Dendritic cell treated with granulocyte-macrophage colony-stimulating factor and Interleukin-4, amounts not matched to agents 40 ng/mL and 50 ng/mL, for 4 days (primary cell): ENCODE results near the gene FCRLA.
A peak's percentile ranks its signal among the peaks of the same experiment; 100 is the strongest.
"Not testable (repeated sequence)": the region's sequence is repeated elsewhere in the genome, so short reads cannot be mapped to it uniquely, and the experiment has no call there.

Source experiments
- H3K27ac Mint-ChIP-seq: one replicate; pipeline ENCODE4 v1.8.0; 2022; ENCODE audit warnings: mild to moderate bottlenecking, mixed read lengths
- H3K27me3 Mint-ChIP-seq: one replicate; pipeline ENCODE4 v1.8.0; 2022; ENCODE audit warnings: mild to moderate bottlenecking, mixed read lengths
- H3K36me3 Mint-ChIP-seq: one replicate; pipeline ENCODE4 v1.8.0; 2022; ENCODE audit warnings: low read depth, mixed read lengths
- H3K4me1 Mint-ChIP-seq: one replicate; pipeline ENCODE4 v1.8.0; 2022; ENCODE audit warnings: low read depth, mixed read lengths
- H3K4me3 Mint-ChIP-seq: one replicate; pipeline ENCODE4 v1.8.0; 2022; ENCODE audit warnings: mild to moderate bottlenecking, moderate library complexity, mixed read lengths
- H3K9me3 Mint-ChIP-seq: one replicate; pipeline ENCODE4 v1.8.0; 2022; ENCODE audit warnings: mixed read lengths
- intact Hi-C: fragments of 100-400 bp; cut with micrococcal nuclease; formaldehyde crosslinking; loops from one replicate; pipeline ENCODE4 v1.15.0; 2022

FCRLA gene

DNA sequence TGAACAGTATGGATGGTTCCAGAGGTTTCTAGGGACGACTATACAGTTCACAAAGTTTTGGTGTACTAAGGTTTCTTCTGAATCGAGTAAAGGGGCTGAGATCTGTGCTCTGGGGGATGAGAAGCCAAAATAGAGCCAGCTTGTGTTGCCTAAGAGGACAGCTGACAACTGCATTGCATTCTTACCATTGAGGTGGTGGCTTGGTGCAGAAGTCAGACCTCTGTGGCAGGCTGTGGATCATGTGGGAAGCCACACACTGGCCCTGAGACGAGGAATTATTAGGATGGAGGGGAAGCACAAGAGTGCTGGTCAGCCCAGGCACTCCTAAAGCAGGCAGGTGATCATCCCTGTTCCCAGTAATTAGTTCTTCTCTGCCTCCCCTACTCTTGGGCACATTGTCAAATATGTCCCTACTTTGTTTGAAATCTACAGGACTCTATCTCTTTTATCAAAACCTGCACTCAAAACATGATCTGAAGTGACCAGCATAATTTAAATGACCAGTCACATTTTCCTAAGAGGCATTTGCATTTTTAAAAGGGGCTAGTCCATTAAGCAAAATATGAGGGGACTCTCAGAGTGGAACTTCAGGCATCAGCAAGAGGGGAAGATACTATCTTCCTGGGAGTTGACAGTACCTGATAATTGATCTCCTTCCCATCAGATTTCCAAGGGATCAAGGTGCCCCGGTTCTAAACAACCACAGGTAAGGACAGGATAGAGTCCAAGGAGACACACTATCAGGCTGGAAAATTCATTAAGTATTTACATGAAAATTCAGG is 14.1 kb downstream of the FCRLA start, which contains the start of gene FCRLB:
Gene FCRLB (plus strand): TSS at position 589 of the 782 bp plus-strand sequence. CDS start 1,129 bp downstream, outside the sequence.
- no peaks in the 10 kb centered on the region for H3K9me3 Mint-ChIP-seq
- H3K36me3 Mint-ChIP-seq: no peaks in the 10 kb centered on the region
- no peak within 1 kb of the TSS for H3K4me3 Mint-ChIP-seq
- H3K27me3 Mint-ChIP-seq: peaks cover 26% of the 10 kb centered on the region
- intact Hi-C loops: no loop called here
- H3K27ac Mint-ChIP-seq: peak within 1 kb of the TSS; percentile 72
- peaks cover 90% of the 10 kb centered on the region for H3K4me1 Mint-ChIP-seq

DNA sequence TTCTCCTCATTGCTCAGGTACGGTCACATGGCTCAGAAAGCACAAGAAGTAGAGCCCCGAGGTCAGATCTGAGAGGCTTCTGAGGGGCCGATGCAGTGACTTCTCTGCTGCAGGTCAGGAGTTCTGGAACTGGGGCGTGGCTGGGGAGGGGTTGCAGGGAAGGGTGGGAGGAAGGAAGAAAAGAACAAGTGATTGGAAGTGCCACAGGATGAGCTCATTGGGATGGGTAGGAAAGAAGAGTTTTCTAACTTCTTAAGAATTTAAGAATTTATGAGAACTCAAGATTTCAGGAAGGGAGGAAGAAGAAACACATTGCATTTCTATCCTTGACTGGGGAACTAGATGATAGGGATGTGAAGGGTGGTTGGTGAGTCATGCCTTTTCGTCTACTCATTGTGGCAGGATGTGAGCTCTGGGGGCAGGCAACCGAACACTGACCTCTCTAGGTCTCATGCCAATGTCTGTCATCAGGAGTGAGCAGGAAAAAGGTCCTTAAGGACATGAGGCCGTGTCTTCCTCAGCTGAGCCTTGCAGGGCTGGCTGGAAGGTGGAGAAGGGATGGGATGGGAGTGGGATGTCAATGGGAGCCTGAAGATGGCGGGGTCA is 14.8 kb downstream of the FCRLA start:
- Mint-ChIP-seq H3K4me3 (no peak overlapping the region), H3K36me3 (peaks cover 5% of the 10 kb centered on the region), H3K27me3 (peaks cover 20% of the 10 kb centered on the region), H3K4me1 (peaks cover 91% of the 10 kb centered on the region), H3K9me3 (no peaks in the 10 kb centered on the region), H3K27ac (peak overlapping the region; percentile 72)
- intact Hi-C loops: no loop called here

DNA sequence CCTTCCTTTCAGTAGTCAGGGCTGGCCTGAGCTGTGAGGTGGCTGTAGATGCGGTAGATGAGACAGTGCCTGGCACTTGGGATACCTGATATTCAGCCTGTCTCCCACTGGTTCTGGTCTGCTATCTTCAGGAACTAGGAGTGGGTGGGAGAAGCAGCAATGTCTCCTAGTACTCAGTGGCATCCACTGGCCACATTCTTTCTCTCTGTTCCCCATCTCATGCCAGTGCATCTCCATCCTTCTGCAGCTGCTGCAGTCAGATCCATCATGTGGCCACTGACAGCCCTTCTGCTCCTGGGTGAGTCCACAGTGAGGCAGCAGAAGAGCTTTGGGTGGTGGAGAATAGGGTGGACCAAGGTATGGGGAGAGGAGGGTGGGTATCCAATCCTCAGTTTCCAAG is 15.4 kb downstream of the FCRLA start:
- no peak overlapping the region for H3K4me3 Mint-ChIP-seq
- peak overlapping the region; percentile 72 for H3K27ac Mint-ChIP-seq
- H3K9me3 Mint-ChIP-seq: no peaks in the 10 kb centered on the region
- H3K27me3 Mint-ChIP-seq: peaks cover 15% of the 10 kb centered on the region
- intact Hi-C loops: no loop called here
- peaks cover 6% of the 10 kb centered on the region for H3K36me3 Mint-ChIP-seq
- peaks cover 87% of the 10 kb centered on the region for H3K4me1 Mint-ChIP-seq

DNA sequence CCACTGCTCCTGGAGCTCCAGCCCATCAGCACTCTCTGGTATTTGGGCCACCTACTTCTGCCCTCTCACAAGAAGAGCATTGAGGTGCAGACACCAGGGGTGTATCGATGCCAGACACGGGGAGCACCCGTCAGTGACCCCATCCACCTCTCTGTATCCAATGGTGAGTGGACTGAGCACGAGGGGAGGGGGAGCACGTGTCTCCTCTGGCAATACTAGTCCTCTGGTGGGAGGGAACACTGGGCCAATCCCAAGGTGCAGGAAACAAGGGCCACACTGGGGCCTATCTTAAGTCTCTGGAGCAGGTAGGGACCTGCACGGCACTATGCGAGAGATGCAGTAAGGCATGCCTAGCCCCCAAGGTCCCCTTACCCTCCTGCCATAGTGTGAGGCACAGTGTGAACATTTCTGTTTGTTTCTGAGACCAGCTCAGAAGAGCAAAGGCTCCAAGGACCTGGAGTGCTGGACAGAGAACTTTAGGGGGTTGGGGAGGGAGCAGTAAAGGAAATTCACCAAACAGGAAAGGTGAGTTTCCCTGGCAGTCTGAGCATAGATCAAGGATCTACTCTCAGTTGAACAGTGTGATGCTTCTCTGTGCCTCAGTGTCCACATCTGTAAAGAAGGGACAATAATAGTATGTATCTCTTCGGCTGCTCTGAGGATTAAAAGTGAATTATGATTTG is 16.6 kb downstream of the FCRLA start:
- H3K4me3 Mint-ChIP-seq: no peak overlapping the region
- intact Hi-C loops: no loop called here
- H3K9me3 Mint-ChIP-seq: no peaks in the 10 kb centered on the region
- H3K36me3 Mint-ChIP-seq: peaks cover 6% of the 10 kb centered on the region
- H3K27ac Mint-ChIP-seq: no peak overlapping the region
- H3K4me1 Mint-ChIP-seq: peaks cover 86% of the 10 kb centered on the region
- peaks cover 14% of the 10 kb centered on the region for H3K27me3 Mint-ChIP-seq

DNA sequence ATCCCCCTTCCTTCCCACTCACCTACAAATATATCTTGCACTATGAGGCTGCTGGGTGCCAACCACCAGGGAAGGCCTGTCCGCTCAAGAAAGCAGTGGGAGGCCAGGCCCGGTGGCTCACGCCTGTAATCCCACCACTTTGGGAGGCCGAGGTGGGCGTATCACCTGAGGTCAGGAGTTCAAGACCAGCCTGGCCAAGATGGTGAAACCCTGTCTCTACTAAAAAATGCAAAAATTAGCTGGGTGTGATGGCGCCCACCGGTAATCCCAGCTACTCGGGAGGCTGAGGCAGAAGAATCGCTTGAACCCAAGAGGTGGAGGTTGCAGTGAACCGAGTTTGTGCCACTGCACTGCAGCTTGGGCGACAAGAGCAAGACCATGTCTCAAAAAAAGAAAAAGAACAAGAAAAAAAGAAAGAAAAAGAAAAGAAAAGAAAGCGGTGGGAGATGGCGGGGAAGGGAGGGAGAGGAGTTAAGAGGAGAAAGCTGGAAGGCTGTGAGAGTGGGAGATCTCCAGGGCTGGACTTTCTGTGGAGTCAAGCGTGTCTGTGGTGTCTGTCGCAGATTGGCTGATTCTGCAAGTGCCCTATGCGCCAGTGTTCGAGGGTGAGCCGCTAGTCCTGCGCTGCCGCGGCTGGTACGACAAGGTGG is 18.4 kb downstream of the FCRLA start:
- H3K27me3 Mint-ChIP-seq: peaks cover 13% of the 10 kb centered on the region
- peak overlapping the region; percentile 82 for H3K4me3 Mint-ChIP-seq
- peaks cover 86% of the 10 kb centered on the region for H3K4me1 Mint-ChIP-seq
- peak overlapping the region; percentile 86 for H3K27ac Mint-ChIP-seq
- H3K36me3 Mint-ChIP-seq, intact Hi-C loops, H3K9me3 Mint-ChIP-seq: not testable (repeated sequence)

DNA sequence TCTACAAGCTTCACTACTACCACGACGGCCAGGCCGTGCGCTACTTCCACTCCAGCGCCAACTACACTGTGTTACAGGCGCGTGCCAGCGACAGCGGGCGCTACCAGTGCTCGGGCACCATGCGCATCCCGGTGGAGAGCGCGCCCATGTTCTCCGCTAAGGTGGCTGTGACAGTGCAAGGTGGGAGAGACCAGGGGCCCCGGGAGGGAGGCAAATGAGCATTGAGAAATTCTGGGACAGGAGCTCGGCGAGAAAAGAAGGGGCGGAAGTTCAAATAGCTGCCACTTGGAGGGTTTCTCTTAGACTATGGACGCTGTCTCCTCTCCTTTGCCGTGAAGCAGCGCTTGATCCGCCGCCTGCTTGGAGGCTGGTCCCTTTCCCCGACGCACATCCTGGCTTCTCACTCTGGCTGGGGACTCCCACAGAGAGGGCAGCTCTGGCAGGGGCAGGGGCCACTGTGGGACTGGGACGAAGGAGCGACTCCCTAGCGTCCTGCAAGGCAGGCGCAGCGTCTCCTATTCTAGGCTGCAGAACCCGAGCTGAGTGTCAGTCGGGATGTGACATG is 19.0 kb downstream of the FCRLA start:
- Mint-ChIP-seq H3K9me3 (no peaks in the 10 kb centered on the region), H3K4me3 (peak overlapping the region; percentile 82), H3K4me1 (peaks cover 81% of the 10 kb centered on the region), H3K27ac (peak overlapping the region; percentile 86), H3K27me3 (peaks cover 13% of the 10 kb centered on the region), H3K36me3 (peaks cover 6% of the 10 kb centered on the region)
- intact Hi-C loops: no loop called here

DNA sequence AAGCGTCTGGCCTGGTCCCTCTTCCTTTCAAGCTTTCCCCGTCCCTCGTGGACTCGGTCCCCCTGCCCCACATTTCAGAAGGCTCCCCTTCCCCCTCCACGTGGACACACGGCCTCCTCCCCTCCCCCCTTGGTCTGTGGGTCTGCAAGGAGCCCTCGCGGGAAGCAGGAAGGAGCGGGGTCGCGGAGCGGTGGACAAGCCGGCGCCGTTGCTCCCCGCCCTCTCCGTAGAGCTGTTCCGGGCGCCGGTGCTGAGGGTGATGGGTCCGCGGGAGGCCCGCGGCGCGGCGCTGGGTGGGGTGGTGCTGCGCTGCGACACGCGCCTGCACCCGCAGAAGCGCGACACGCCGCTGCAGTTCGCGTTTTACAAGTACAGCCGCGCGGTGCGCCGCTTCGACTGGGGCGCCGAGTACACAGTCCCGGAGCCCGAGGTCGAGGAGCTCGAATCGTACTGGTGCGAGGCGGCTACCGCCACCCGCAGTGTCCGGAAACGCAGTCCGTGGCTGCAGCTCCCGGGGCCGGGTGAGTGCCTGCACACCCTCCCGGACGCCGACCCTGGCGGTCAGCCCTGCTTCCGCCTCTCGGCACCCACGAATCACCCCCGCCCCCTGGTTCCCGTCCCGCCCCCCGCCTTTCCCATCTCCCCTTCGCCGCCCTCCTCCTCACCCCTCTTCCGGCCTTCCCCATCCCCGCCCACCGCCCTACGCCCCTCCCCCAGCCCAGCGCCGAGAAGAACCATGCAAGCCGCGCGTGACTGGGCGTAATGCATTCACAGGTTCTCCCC is 19.6 kb downstream of the FCRLA start:
- Mint-ChIP-seq H3K36me3 (peaks cover 6% of the 10 kb centered on the region), H3K4me3 (peak overlapping the region; percentile 82), H3K27ac (peak overlapping the region; percentile 86), H3K9me3 (no peaks in the 10 kb centered on the region), H3K4me1 (peaks cover 74% of the 10 kb centered on the region), H3K27me3 (peaks cover 17% of the 10 kb centered on the region)
- intact Hi-C loops: no loop called here

DNA sequence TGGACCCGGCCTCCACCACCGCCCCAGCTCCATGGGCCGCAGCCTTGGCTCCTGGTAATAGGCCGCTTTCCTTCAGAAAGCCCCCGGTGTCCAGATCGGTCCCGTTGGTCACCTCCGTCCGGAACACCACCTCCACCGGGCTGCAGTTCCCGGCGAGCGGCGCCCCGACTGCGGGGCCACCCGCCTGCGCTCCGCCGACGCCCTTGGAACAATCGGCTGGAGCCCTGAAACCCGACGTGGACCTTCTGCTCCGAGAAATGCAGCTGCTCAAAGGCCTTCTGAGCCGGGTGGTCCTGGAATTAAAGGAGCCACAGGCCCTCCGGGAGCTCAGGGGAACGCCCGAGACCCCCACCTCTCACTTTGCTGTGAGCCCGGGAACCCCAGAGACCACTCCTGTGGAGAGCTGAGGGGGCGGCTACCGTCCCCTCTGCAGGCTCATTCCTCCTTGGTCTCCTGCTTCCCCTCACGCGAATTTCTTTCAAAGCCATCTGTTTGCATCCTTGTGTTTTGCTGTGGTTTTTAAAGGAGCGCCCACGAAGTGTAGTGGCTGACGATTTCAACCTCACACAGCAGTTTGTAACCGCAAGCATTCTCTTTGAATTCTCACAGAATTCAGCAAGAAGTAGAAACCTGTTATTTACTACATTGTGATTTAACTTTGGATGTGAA is 20.4 kb downstream of the FCRLA start:
- intact Hi-C loops: no loop called here

DNA sequence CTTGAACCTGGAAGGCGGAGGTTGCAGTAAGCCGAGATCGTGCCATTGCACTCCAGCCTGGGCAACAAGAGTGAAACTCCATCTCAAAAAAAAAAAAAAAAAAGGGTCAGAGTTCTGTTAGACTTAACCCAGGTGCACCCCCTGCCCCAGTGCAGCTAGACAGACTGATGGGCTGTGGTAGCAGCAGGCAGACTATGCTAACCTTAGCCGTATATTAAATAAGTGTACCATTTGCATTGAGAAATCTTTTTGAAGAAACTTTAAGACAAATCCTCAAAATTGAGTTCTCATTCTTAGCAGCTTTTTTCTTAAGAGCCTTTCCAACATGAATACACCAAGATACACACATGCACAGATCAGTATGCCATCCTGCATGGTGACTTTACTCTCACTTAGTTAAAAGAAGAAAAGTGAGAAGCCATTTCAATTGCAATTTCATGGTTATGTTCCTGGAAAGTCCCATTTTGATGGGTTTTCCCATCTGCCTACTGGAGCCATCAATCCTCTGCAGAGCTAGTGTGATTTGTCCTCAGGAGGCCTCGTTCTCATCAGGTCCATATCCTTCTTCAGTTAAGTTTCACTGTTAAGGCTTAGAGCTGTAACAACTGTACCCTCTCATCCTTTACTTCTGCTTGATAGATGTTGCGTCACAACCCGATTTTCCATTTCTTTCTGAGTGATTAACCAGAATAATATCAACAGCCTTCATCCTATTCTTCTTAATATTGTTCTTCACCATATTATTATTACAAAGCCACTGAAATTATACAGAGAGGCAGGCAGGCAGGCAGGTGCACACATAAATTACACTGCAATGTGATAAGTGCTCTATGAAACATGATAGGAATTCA is 21.6 kb downstream of the FCRLA start:
- peaks cover 58% of the 10 kb centered on the region for H3K4me1 Mint-ChIP-seq
- peaks cover 6% of the 10 kb centered on the region for H3K36me3 Mint-ChIP-seq
- H3K4me3 Mint-ChIP-seq: no peak overlapping the region
- H3K27me3 Mint-ChIP-seq: peaks cover 19% of the 10 kb centered on the region
- intact Hi-C loops: no loop called here
- H3K9me3 Mint-ChIP-seq: no peaks in the 10 kb centered on the region
- peak overlapping the region; percentile 5 for H3K27ac Mint-ChIP-seq

More for the DNA sequence above, 20.4 kb downstream of the FCRLA start:
- Mint-ChIP-seq H3K4me1 (peaks cover 67% of the 10 kb centered on the region), H3K27ac (peak overlapping the region; percentile 86), H3K27me3 (peaks cover 19% of the 10 kb centered on the region), H3K9me3 (no peaks in the 10 kb centered on the region), H3K4me3 (peak overlapping the region; percentile 82), H3K36me3 (peaks cover 6% of the 10 kb centered on the region)

DNA sequence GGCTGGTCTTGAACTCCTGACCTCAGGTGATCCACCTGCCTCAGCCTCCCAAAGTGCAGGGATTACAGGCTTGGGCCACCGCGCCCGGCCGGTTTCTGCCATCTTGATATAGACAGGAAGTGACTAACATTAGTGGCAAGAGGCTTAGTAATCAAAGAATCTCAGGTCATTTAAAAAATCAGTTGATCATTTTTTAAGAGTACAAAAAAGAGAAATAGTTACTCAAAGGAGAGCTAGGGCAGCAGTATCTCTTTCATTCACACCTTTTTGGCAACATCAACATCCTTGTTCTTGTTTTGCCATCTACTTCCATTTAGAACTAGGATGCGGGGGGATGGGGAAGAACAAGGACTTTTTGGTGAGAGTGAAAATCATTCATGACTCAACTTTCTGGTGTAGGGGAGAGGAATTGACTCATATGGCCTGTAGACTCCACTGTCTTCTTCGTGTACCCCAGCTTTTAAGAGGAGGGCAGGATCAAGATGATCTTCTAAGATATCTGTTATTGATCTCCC is 23.1 kb downstream of the FCRLA start:
- Mint-ChIP-seq H3K9me3 (no peaks in the 10 kb centered on the region), H3K4me3 (no peak overlapping the region), H3K27ac (no peak overlapping the region), H3K27me3 (peaks cover 13% of the 10 kb centered on the region), H3K4me1 (peaks cover 48% of the 10 kb centered on the region), H3K36me3 (peaks cover 6% of the 10 kb centered on the region)
- intact Hi-C loops: loop anchor here (10.0 kb wide), 2 partner anchors 45 to 165 kb away; no protein-coding TSS in a partner anchor

DNA sequence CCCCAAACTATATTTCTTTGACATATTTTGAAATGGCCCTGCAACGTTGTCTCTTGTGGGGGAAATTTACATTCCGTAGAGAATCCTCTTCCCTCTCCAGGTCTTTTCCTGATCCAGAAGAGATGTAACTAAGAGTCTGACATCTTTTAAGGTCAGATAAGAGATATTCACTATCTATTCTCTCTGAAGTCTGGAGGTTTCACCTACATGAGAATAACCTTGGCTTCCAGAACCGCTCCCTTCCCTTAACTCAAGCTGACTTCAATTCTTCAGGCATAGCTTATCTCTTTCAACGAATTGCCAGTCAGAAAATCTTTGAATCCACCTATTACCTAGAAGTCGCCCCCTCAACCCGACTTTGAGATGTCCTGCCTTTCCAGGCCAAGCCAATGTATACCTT is 24.2 kb downstream of the FCRLA start:
- Mint-ChIP-seq H3K36me3 (peaks cover 6% of the 10 kb centered on the region), H3K4me3 (no peak overlapping the region), H3K9me3 (no peaks in the 10 kb centered on the region), H3K4me1 (peaks cover 45% of the 10 kb centered on the region), H3K27ac (no peak overlapping the region), H3K27me3 (peaks cover 15% of the 10 kb centered on the region)
- intact Hi-C loops: loop anchor here (10.0 kb wide), 2 partner anchors 46 to 166 kb away; no protein-coding TSS in a partner anchor
